ENCODE results near the gene HCN3.

DNA sequence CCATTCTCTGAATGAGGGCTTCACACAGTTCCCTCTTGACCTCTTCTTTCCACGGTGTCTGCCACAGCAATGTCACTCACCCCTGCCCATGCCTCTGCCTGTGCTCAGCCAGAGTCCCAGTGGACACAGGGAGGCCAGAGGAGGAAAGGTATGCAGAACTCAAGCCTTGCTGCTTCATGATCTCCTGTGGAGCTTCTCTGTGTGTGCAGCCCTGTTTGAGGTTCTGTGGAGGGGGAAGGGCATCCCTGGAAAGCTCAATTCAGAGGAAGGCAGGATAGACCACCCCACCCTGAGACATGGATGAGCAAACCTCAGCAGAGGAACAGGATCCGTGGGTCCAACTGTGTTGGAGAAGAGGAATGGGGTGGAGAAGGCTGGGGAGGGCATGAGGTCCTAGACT, 2.0 kb downstream of the HCN3 start:
- TF ChIP-seq, protein P1, sequence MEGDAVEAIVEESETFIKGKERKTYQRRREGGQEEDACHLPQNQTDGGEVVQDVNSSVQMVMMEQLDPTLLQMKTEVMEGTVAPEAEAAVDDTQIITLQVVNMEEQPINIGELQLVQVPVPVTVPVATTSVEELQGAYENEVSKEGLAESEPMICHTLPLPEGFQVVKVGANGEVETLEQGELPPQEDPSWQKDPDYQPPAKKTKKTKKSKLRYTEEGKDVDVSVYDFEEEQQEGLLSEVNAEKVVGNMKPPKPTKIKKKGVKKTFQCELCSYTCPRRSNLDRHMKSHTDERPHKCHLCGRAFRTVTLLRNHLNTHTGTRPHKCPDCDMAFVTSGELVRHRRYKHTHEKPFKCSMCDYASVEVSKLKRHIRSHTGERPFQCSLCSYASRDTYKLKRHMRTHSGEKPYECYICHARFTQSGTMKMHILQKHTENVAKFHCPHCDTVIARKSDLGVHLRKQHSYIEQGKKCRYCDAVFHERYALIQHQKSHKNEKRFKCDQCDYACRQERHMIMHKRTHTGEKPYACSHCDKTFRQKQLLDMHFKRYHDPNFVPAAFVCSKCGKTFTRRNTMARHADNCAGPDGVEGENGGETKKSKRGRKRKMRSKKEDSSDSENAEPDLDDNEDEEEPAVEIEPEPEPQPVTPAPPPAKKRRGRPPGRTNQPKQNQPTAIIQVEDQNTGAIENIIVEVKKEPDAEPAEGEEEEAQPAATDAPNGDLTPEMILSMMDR (IDR thresholded peaks at IDR 0.05), result no peak
- no peak for TF ChIP-seq EP300 (IDR thresholded peaks at IDR 0.05)

Measured in tibial nerve (tissue), 4 donors.